H9 (cell line): ENCODE data around the gene FEZ2. TPM values are rescaled to one million over a fixed set of nuclear protein-coding genes. Genes with fewer than 3 reads are reported as not detected.

Source experiments
- DNase-seq: peaks from one replicate; pipeline ENCODE4 v3.0.0-alpha.2; 2017
- H2AFZ ChIP-seq: one replicate; pipeline ENCODE4 v1.6.1; 2013; ENCODE audit warnings: mild to moderate bottlenecking, low read length, control low read depth, moderate library complexity
- H2AK5ac ChIP-seq: 2 replicates; pipeline ENCODE4 v1.6.1; 2013; ENCODE audit warnings: low read length, control low read depth, mixed read lengths; ENCODE audit not compliant: insufficient read length
- H2BK120ac ChIP-seq: one replicate; pipeline ENCODE4 v1.6.1; 2013; ENCODE audit warnings: low read depth, mild to moderate bottlenecking, low read length, control low read depth, inconsistent platforms; ENCODE audit not compliant: poor library complexity, severe bottlenecking
- H2BK12ac ChIP-seq: 2 replicates; pipeline ENCODE4 v1.6.1; 2013; ENCODE audit warnings: low read length, control low read depth, mixed read lengths, low read depth; ENCODE audit not compliant: insufficient read length
- H2BK15ac ChIP-seq: 2 replicates; pipeline ENCODE4 v1.6.1; 2013; ENCODE audit warnings: low read depth, low read length, control low read depth
- H2BK20ac ChIP-seq: one replicate; pipeline ENCODE4 v1.6.1; 2013; ENCODE audit warnings: low read depth, mild to moderate bottlenecking, low read length, control low read depth, inconsistent platforms; ENCODE audit not compliant: poor library complexity, severe bottlenecking
- H2BK5ac ChIP-seq: 2 replicates; pipeline ENCODE4 v1.6.1; 2013; ENCODE audit warnings: low read length, control low read depth, mixed read lengths; ENCODE audit not compliant: insufficient read length
- H3K14ac ChIP-seq: 2 replicates; pipeline ENCODE4 v1.6.1; 2013; ENCODE audit warnings: low read length, control low read depth; ENCODE audit not compliant: insufficient read depth
- H3K18ac ChIP-seq: 2 replicates; pipeline ENCODE4 v1.6.1; 2013; ENCODE audit warnings: low read depth, mild to moderate bottlenecking, mixed read lengths, low read length, control low read depth; ENCODE audit not compliant: insufficient read length
- H3K23ac ChIP-seq: 2 replicates; pipeline ENCODE4 v1.6.1; 2013; ENCODE audit warnings: low read length, control low read depth, mixed read lengths, low read depth; ENCODE audit not compliant: insufficient read length
- H3K23me2 ChIP-seq: 2 replicates; pipeline ENCODE4 v1.6.1; 2013; ENCODE audit warnings: low read depth, mild to moderate bottlenecking, mixed read lengths, low read length, control low read depth; ENCODE audit not compliant: insufficient read length, poor library complexity, severe bottlenecking
- H3K27ac ChIP-seq: 2 replicates; pipeline ENCODE4 v1.5.1; 2013; ENCODE audit warnings: low read length, control low read depth, mixed read lengths, low read depth; ENCODE audit not compliant: insufficient read length
- H3K27me3 ChIP-seq: 2 replicates; pipeline ENCODE4 v1.6.1; 2013; ENCODE audit warnings: low read length, control low read depth, inconsistent platforms; ENCODE audit not compliant: insufficient read depth
- H3K4ac ChIP-seq: 2 replicates; pipeline ENCODE4 v1.6.1; 2013; ENCODE audit warnings: low read depth, mild to moderate bottlenecking, control low read depth, inconsistent platforms, low read length, moderate library complexity
- H3K4me1 ChIP-seq: 2 replicates; pipeline ENCODE4 v1.6.1; 2013; ENCODE audit warnings: low read length, control low read depth, inconsistent platforms; ENCODE audit not compliant: insufficient read depth
- H3K4me2 ChIP-seq: 2 replicates; pipeline ENCODE4 v1.6.1; 2013; ENCODE audit warnings: low read length, control low read depth, mixed read lengths; ENCODE audit not compliant: insufficient read length, insufficient read depth
- H3K56ac ChIP-seq: 2 replicates; pipeline ENCODE4 v1.6.1; 2013; ENCODE audit warnings: low read depth, mild to moderate bottlenecking, mixed read lengths, low read length, control low read depth; ENCODE audit not compliant: insufficient read length
- H3K79me1 ChIP-seq: 2 replicates; pipeline ENCODE4 v1.6.1; 2013; ENCODE audit warnings: low read depth, mild to moderate bottlenecking, moderate library complexity, low read length, control low read depth, inconsistent platforms; ENCODE audit not compliant: insufficient read depth, poor library complexity, severe bottlenecking
- H3K79me2 ChIP-seq: 2 replicates; pipeline ENCODE4 v1.6.1; 2013; ENCODE audit warnings: low read length, control low read depth, inconsistent platforms; ENCODE audit not compliant: insufficient read depth
- H3K9ac ChIP-seq: 2 replicates; pipeline ENCODE4 v1.6.1; 2013; ENCODE audit warnings: low read length, control low read depth, mixed read lengths; ENCODE audit not compliant: insufficient read length; ENCODE audit errors: extremely low read depth
- H3K9me3 ChIP-seq: one replicate; pipeline ENCODE4 v1.6.1; 2013; ENCODE audit warnings: low read depth, low read length, inconsistent platforms; ENCODE audit not compliant: control insufficient read depth
- H3T11ph ChIP-seq: one replicate; pipeline ENCODE4 v1.6.1; 2013; ENCODE audit warnings: mild to moderate bottlenecking, low read length, control low read depth, inconsistent platforms
- H4K20me1 ChIP-seq: one replicate; pipeline ENCODE4 v1.6.1; 2013; ENCODE audit not compliant: control insufficient read depth, insufficient read length, insufficient read depth
- H4K5ac ChIP-seq: 2 replicates; pipeline ENCODE4 v1.6.1; 2013; ENCODE audit warnings: low read depth, mild to moderate bottlenecking, mixed read lengths, low read length, control low read depth; ENCODE audit not compliant: insufficient read length
- H4K8ac ChIP-seq: replicated peaks from 2 replicates; pipeline ENCODE4 v1.6.1; 2013; ENCODE audit warnings: low read length, control low read depth, mixed read lengths, low read depth; ENCODE audit not compliant: insufficient read length
- H4K91ac ChIP-seq: 2 replicates; pipeline ENCODE4 v1.6.1; 2013; ENCODE audit warnings: low read depth, mild to moderate bottlenecking, moderate library complexity, mixed read lengths, low read length, control low read depth; ENCODE audit not compliant: insufficient read length
- H3K27ac Mint-ChIP-seq, 3 experiments: 2 replicates in 2 of 3; 3 replicates in 1 of 3; pipeline ENCODE4 v1.8.0; 2020 to 2021; ENCODE audit warnings: mixed read lengths in 3 of 3, mild to moderate bottlenecking in 1 of 3, moderate library complexity in 1 of 3
- H3K27me3 Mint-ChIP-seq: 2 replicates; pipeline ENCODE4 v1.8.0; 2021; ENCODE audit warnings: low read depth, mild to moderate bottlenecking, moderate library complexity, mixed read lengths
- H3K36me3 Mint-ChIP-seq, 3 experiments: 2 replicates in 2 of 3; 3 replicates in 1 of 3; pipeline ENCODE4 v1.8.0; 2020 to 2021; ENCODE audit warnings: low read depth in 3 of 3, mixed read lengths in 3 of 3; ENCODE audit not compliant: insufficient read depth in 1 of 3
- H3K4me1 Mint-ChIP-seq, 2 experiments: 2 replicates each; pipeline ENCODE4 v1.8.0; 2020; ENCODE audit warnings: mixed read lengths in 2 of 2
- H3K4me3 Mint-ChIP-seq, 2 experiments: 2 replicates in 1 of 2; 3 replicates in 1 of 2; pipeline ENCODE4 v1.8.0; 2020 to 2021; ENCODE audit warnings: mild to moderate bottlenecking in 2 of 2, mixed read lengths in 2 of 2, moderate library complexity in 1 of 2
- H3K9me3 Mint-ChIP-seq, 2 experiments: 2 replicates in 1 of 2; 3 replicates in 1 of 2; pipeline ENCODE4 v1.8.0; 2020; ENCODE audit warnings: mild to moderate bottlenecking in 2 of 2, mixed read lengths in 2 of 2, moderate library complexity in 1 of 2
- CTCF ChIP-seq: fragments of 200-600 bp; sonication (generic); conservative IDR thresholded peaks from 3 replicates; pipeline ENCODE4 v1.8.0; 2021; ENCODE audit warnings: antibody characterized with exemption, mild to moderate bottlenecking
- WGBS: extraction: QIAGEN DNeasy Blood & Tissue Kit; methylation state at CpG from one replicate; pipeline ENCODE4 v1.1.7; 2013; ENCODE audit warnings: missing lambda C conversion rate, low lambda C conversion rate, mixed read lengths; ENCODE audit not compliant: insufficient read length; ENCODE audit errors: extremely low coverage; 5-methylcytosine and 5-hydroxymethylcytosine counted together
- total RNA-seq: library from RNA; stranded (reverse); gene quantifications from 2 replicates; pipeline ENCODE4 v1.2.1, GENCODE V29; 2021

FEZ2 gene
- total RNA-seq, 1 experiment from 2014 or later: 27.7 TPM

GRCh38 chr2:36515538-36515937, 82.4 kb downstream of the FEZ2 start:
- no peak overlapping the region for H3K56ac ChIP-seq
- H3K23me2 ChIP-seq: no peaks in the 10 kb centered on the region
- H4K8ac ChIP-seq: no peak overlapping the region
- Mint-ChIP-seq H3K9me3 (no peaks in the 10 kb centered on the region), H3K4me3 (no peak overlapping the region), H3K4me1 (no peaks in the 10 kb centered on the region), H3K36me3 (peaks cover 15 to 84% (median 70%) of the 10 kb centered on the region in 3 experiments), H3K27ac (peak overlapping the region in 1 of 3 experiments; percentile 34; a peak in 2 of 7 replicates), H3K27me3 (no peaks in the 10 kb centered on the region)
- no peaks in the 10 kb centered on the region for H4K20me1 ChIP-seq
- H2BK120ac ChIP-seq: no peak overlapping the region
- no peak overlapping the region for H2AK5ac ChIP-seq
- no peak overlapping the region for H3T11ph ChIP-seq
- no peak overlapping the region for H2BK5ac ChIP-seq
- no peak overlapping the region for H3K27ac ChIP-seq
- no peak for TF ChIP-seq CTCF
- no peak overlapping the region for H2BK12ac ChIP-seq
- H3K4me1 ChIP-seq: no peaks in the 10 kb centered on the region
- DNase-seq: no peak
- no peak overlapping the region for H2BK15ac ChIP-seq
- H3K9me3 ChIP-seq: no peaks in the 10 kb centered on the region
- no peak overlapping the region for H3K23ac ChIP-seq
- H3K4me2 ChIP-seq: no peak overlapping the region
- no peaks in the 10 kb centered on the region for H3K79me1 ChIP-seq
- H2AFZ ChIP-seq: no peak overlapping the region
- no peak overlapping the region for H2BK20ac ChIP-seq
- no peak overlapping the region for H3K4ac ChIP-seq
- H3K9ac ChIP-seq: no peak overlapping the region
- H3K18ac ChIP-seq: no peak overlapping the region
- no peaks in the 10 kb centered on the region for H3K79me2 ChIP-seq
- no CpG with 5 or more reads among the region's 7 CpGs for WGBS
- H3K14ac ChIP-seq: no peak overlapping the region
- H3K27me3 ChIP-seq: no peaks in the 10 kb centered on the region
- no peak overlapping the region for H4K5ac ChIP-seq
- H4K91ac ChIP-seq: no peak overlapping the region
